Neutrophil (primary cell): Measurements from ENCODE around the gene FAM161A.
"Not testable (repeated sequence)": the region's sequence is repeated elsewhere in the genome, so short reads cannot be mapped to it uniquely, and the experiment has no call there.

ENCODE experiments used
- H3K27ac ChIP-seq: fragments of 200-600 bp; sonication (generic); 2 replicates; pipeline ENCODE4 v1.5.1; 2016; ENCODE audit warnings: mild to moderate bottlenecking, moderate library complexity
- H3K27me3 ChIP-seq: fragments of 200-600 bp; sonication (generic); 2 replicates; pipeline ENCODE4 v1.6.0; 2016; ENCODE audit warnings: mild to moderate bottlenecking
- H3K36me3 ChIP-seq: fragments of 200-600 bp; sonication (generic); 2 replicates; pipeline ENCODE4 v1.5.1; 2017
- H3K4me1 ChIP-seq, 2 experiments: fragments of 200-600 bp in 1 of 2; sonication (generic) in 1 of 2; 1 replicate in 1 of 2; 2 replicates in 1 of 2; pipeline versions ENCODE4 v1.5.1 to v1.6.1; 2013 to 2016; ENCODE audit warnings: low read depth in 1 of 2, low read length in 1 of 2, mild to moderate bottlenecking in 1 of 2, moderate library complexity in 1 of 2; ENCODE audit not compliant: control insufficient read depth in 1 of 2, insufficient read depth in 1 of 2
- H3K4me3 ChIP-seq, 2 experiments: fragments of 200-600 bp in 1 of 2; sonication (generic) in 1 of 2; 1 replicate in 1 of 2; 2 replicates in 1 of 2; pipeline ENCODE4 v1.5.1; 2013 to 2016; ENCODE audit warnings: low read depth in 1 of 2, low read length in 1 of 2, mild to moderate bottlenecking in 1 of 2, moderate library complexity in 1 of 2
- H3K9me3 ChIP-seq: fragments of 200-600 bp; sonication (generic); 2 replicates; pipeline ENCODE4 v1.5.1; 2016
- CTCF ChIP-seq: fragments of 200-600 bp; sonication (generic); IDR thresholded peaks from 2 replicates; pipeline ENCODE4 v1.5.1; 2016; ENCODE audit warnings: antibody characterized with exemption

Gene FAM161A

GRCh38 chr2:61862085-61862484, 8.2 kb upstream of the FAM161A start:
- Histone ChIP-seq H3K27me3 (no peaks in the 10 kb centered on the region), H3K27ac (no peak overlapping the region), H3K9me3 (no peaks in the 10 kb centered on the region), H3K4me3 (no peak overlapping the region), H3K4me1 (no peaks in the 10 kb centered on the region), H3K36me3 (peaks cover 19% of the 10 kb centered on the region)
- no peak for TF ChIP-seq CTCF

GRCh38 chr2:61857224-61857623, 3.4 kb upstream of the FAM161A start:
- no peaks in the 10 kb centered on the region for H3K36me3 ChIP-seq

GRCh38 chr2:61855318-61855613, 1.4 kb upstream of the FAM161A start:
- no peak for TF ChIP-seq CTCF
- Histone ChIP-seq H3K4me3 (peak overlapping the region in 1 of 2 experiments; percentile 74), H3K36me3 (no peaks in the 10 kb centered on the region), H3K27ac (no peak overlapping the region), H3K4me1 (peaks cover 15 to 20% of the 10 kb centered on the region in 2 experiments), H3K9me3 (no peaks in the 10 kb centered on the region), H3K27me3 (no peaks in the 10 kb centered on the region)

More at GRCh38 chr2:61857224-61857623, 3.4 kb upstream of the FAM161A start:
- Histone ChIP-seq H3K4me1 (peaks cover 15 to 20% of the 10 kb centered on the region in 2 experiments), H3K27me3 (no peaks in the 10 kb centered on the region), H3K9me3 (no peaks in the 10 kb centered on the region), H3K27ac (no peak overlapping the region), H3K4me3 (no peak overlapping the region)
- TF ChIP-seq CTCF = no peak

- Histone ChIP-seq H3K4me3 (peak overlapping the region; percentile 74 to 80), H3K36me3 (no peaks in the 10 kb centered on the region), H3K9me3 (no peaks in the 10 kb centered on the region), H3K4me1 (peaks cover 15 to 20% of the 10 kb centered on the region in 2 experiments), H3K27me3 (no peaks in the 10 kb centered on the region), H3K27ac (peak overlapping the region; percentile 37)
- no peak for TF ChIP-seq CTCF
Measured at GRCh38 chr2:61854564-61855317, 881 bp upstream of the FAM161A start.

GRCh38 chr2:61853086-61853846, 594 bp downstream of the FAM161A start:
- H3K27me3 ChIP-seq = no peaks in the 10 kb centered on the region
- no peaks in the 10 kb centered on the region for H3K36me3 ChIP-seq
- no peak overlapping the region for H3K27ac ChIP-seq
- peaks cover 15 to 20% of the 10 kb centered on the region in 2 experiments for H3K4me1 ChIP-seq
- H3K4me3 ChIP-seq = peak overlapping the region; percentile 74 to 80
- TF ChIP-seq CTCF = no peak
- H3K9me3 ChIP-seq = no peaks in the 10 kb centered on the region

- not testable (repeated sequence) for H3K27ac ChIP-seq, H3K27me3 ChIP-seq, H3K9me3 ChIP-seq, H3K4me3 ChIP-seq, H3K36me3 ChIP-seq
- H3K4me1 ChIP-seq = peaks cover 15 to 20% of the 10 kb centered on the region in 2 experiments
Measured at GRCh38 chr2:61851270-61851669, 2.6 kb downstream of the FAM161A start.
